HepG2 (cell line): ENCODE measurements around the gene CLDN9. TPM values are rescaled to one million over a fixed set of nuclear protein-coding genes. Genes with fewer than 3 reads are reported as not detected.

Experiments used
- ADNP ChIP-seq: sonication (generic); formaldehyde crosslinking; IDR thresholded peaks from 2 replicates; pipeline ENCODE4 v1.4.0; 2020; ENCODE audit warnings: missing genetic modification reagents
- AGO1 ChIP-seq: fragments of 200-400 bp; formaldehyde crosslinking; IDR thresholded peaks from 2 replicates; pipeline ENCODE4 v1.6.1; 2017; ENCODE audit warnings: mild to moderate bottlenecking, low read depth, low read length, moderate library complexity; ENCODE audit not compliant: poor library complexity, severe bottlenecking
- AGO2 ChIP-seq: fragments of 200-400 bp; formaldehyde crosslinking; optimal IDR thresholded peaks from 2 replicates; pipeline ENCODE3; 2017; ENCODE audit warnings: mild to moderate bottlenecking, low read depth, low read length, moderate library complexity
- MXD4 ChIP-seq: IDR thresholded peaks from 2 replicates; pipeline ENCODE4 v1.6.1; 2016; ENCODE audit warnings: mild to moderate bottlenecking, missing biosample characterization, missing genetic modification reagents
- NR2F2 ChIP-seq: IDR thresholded peaks from 2 replicates; pipeline ENCODE4 v1.6.1; 2012; ENCODE audit warnings: low read depth, inconsistent platforms, borderline replicate concordance
- PLRG1 ChIP-seq: fragments of 450-650 bp; conservative IDR thresholded peaks from 2 replicates; pipeline ENCODE4 v1.6.1; 2016
- POLR2A ChIP-seq, 2 experiments: IDR thresholded peaks; 2 replicates each; pipeline ENCODE4 v1.6.1; 2011; ENCODE audit warnings: low read depth in 2 of 2, low read length in 2 of 2, mild to moderate bottlenecking in 1 of 2, moderate library complexity in 1 of 2; ENCODE audit not compliant: insufficient read depth in 1 of 2
- TBP ChIP-seq: sonication (generic); formaldehyde crosslinking; IDR thresholded peaks from 2 replicates; pipeline ENCODE4 v1.5.0; 2020; ENCODE audit warnings: missing genetic modification reagents
- WIZ ChIP-seq: sonication (generic); formaldehyde crosslinking; IDR thresholded peaks from 2 replicates; pipeline ENCODE4 v1.5.1; 2020; ENCODE audit warnings: mild to moderate bottlenecking, missing genetic modification reagents
- ZNF256 ChIP-seq: sonication (generic); formaldehyde crosslinking; conservative IDR thresholded peaks from 2 replicates; pipeline ENCODE4 v1.4.0; 2020; ENCODE audit warnings: missing genetic modification reagents
- ZNF607 ChIP-seq: sonication (generic); formaldehyde crosslinking; IDR thresholded peaks from 2 replicates; pipeline ENCODE4 v1.5.1; 2020; ENCODE audit warnings: missing genetic modification reagents, mild to moderate bottlenecking, borderline replicate concordance
- ZSCAN12 ChIP-seq: sonication (generic); formaldehyde crosslinking; IDR thresholded peaks from 2 replicates; pipeline ENCODE4 v1.9.0; 2021; ENCODE audit warnings: mild to moderate bottlenecking, missing genetic modification reagents
- ZSCAN30 ChIP-seq: sonication (generic); formaldehyde crosslinking; IDR thresholded peaks from 2 replicates; pipeline ENCODE4 v1.5.0; 2020; ENCODE audit warnings: mild to moderate bottlenecking, missing genetic modification reagents
- polyA plus RNA-seq, 8 experiments: library from polyadenylated mRNA; depleted of rRNA in 3 of 8; stranded (reverse) in 7 of 8; unstranded in 1 of 8; fragments of >200 nt; fragmentation: Illumina TruSeq in 4 of 8; extraction: Trizol in 4 of 8; gene quantifications; 2 replicates each; pipeline versions ENCODE4 v1.2.1 to v1.2.3, GENCODE V29; 2011 to 2016; ENCODE audit warnings: low read depth in 4 of 8, missing spikeins in 1 of 8, mixed read lengths in 1 of 8; ENCODE audit not compliant: insufficient read depth in 1 of 8
- total RNA-seq, 5 experiments: library from RNA; depleted of rRNA; stranded (reverse); fragments of >200 nt; fragmentation: Illumina TruSeq; extraction: Trizol; gene quantifications; 2 replicates each; pipeline ENCODE4 v1.2.3, GENCODE V29; 2016; ENCODE audit warnings: low read depth in 1 of 5
- TF ChIP-seq, protein P1 (sequence below): sonication (generic); formaldehyde crosslinking; IDR thresholded peaks from 2 replicates; pipeline ENCODE4 v1.4.0; 2020; ENCODE audit warnings: mild to moderate bottlenecking, missing genetic modification reagents
- TF ChIP-seq, protein P2 (sequence below): IDR thresholded peaks from 2 replicates; pipeline ENCODE4 v1.6.1; 2012; ENCODE audit warnings: low read depth, low read length, improper control_type of control experiment

The CLDN9 gene
- total and polyA plus RNA-seq, 2 of the 13 experiments (the other 11 are each of a cell fraction or from before 2014, with no cell fraction given) = 0.15 to 0.26 TPM

DNA sequence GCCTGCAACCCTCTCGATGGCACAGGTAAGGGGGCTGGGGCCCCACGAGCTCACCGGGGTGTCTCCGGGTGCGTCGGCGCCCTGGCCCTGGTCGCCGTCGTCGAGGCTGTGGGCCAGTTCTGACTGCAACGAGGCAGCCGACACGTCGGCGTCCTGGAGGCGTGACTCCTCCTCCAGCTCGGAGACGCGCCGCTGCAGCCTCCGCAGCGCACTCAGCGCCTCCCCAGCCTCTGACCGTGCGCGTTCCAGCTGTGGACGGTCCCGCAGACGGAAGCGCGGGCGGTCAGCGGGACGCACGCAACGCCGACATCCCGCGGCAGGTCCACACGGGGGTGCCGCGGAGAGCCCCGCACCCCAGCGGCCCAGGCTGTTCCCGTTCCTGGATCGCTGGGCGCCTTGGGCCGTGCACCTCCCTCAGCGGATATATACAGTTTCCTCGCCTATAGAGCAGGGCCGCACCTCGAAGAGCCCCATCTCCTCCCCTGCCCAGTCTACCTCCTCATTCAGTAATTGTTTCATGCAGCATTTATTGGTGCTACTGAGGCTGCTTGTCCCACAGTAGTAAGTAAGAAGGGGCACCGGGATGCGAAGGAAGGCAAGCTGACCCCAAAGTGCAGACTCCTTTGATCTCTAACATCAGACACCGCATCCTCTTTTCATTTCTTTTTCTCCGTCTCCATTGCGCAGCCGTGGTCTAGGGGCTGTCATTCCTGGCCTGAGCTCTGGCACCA is 16.9 kb downstream of the CLDN9 start (continued):
- TF ChIP-seq, protein P1, sequence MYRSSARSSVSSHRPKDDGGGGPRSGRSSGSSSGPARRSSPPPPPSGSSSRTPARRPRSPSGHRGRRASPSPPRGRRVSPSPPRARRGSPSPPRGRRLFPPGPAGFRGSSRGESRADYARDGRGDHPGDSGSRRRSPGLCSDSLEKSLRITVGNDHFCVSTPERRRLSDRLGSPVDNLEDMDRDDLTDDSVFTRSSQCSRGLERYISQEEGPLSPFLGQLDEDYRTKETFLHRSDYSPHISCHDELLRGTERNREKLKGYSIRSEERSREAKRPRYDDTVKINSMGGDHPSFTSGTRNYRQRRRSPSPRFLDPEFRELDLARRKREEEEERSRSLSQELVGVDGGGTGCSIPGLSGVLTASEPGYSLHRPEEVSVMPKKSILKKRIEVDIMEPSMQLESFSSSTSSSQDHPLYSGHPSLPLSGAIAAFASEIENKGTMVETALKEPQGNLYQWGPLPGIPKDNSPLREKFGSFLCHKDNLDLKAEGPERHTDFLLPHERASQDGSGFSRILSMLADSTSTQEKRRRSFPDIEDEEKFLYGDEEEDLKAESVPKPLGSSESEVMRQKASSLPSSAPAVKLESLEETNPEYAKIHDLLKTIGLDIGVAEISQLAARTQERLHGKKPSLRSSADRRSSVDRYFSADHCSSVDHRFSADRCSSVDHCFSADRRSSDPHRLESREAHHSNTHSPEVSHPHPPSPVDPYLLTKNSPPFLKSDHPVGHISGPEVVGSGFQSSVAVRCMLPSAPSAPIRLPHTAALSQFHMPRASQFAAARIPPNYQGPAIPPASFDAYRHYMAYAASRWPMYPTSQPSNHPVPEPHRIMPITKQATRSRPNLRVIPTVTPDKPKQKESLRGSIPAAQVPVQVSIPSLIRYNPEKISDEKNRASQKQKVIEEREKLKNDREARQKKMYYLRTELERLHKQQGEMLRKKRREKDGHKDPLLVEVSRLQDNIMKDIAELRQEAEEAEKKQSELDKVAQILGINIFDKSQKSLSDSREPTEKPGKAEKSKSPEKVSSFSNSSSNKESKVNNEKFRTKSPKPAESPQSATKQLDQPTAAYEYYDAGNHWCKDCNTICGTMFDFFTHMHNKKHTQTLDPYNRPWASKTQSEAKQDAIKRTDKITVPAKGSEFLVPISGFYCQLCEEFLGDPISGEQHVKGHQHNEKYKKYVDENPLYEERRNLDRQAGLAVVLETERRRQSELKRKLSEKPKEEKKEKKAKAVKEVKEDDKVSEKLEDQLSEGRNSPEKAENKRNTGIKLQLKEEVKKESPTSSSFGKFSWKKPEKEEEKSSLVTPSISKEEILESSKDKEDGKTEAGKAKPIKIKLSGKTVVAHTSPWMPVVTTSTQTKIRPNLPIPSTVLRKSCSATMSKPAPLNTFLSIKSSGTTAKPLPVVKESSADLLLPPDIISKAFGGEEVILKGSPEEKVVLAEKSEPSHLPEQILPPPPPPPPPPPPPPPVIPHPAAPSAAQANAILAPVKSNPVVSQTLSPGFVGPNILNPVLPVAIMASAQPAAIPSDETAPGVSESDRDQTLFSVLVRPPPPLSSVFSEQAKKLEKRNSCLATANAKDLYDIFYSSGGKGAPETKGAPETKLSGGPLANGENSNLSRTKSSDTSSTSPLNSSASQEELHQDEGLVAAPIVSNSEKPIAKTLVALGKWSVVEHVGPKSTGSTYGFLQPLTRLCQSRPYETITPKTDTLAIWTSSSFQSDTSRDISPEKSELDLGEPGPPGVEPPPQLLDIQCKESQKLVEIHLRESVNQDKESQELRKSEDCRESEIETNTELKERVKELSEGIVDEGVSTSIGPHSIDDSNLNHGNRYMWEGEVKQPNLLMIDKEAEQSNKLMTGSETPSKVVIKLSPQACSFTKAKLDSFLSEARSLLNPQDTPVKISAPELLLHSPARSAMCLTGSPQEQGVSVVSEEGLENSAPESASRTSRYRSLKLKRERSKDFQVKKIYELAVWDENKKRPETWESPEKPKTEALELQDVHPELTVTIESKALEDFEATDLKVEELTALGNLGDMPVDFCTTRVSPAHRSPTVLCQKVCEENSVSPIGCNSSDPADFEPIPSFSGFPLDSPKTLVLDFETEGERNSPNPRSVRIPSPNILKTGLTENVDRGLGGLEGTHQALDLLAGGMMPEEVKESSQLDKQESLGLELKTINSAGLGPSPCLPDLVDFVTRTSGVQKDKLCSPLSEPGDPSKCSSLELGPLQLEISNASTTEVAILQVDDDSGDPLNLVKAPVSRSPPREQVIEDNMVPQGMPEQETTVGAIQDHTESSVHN (CRISPR knock-in tag) = no peak
- TF ChIP-seq PLRG1 (no peak), ZSCAN12 (CRISPR knock-in tag) (no peak), AGO2 (peak; percentile 68), WIZ (CRISPR knock-in tag) (no peak), ZNF607 (CRISPR knock-in tag) (no peak), ZNF256 (no peak), MXD4 (CRISPR knock-in tag) (no peak), ZSCAN30 (CRISPR knock-in tag) (no peak), TBP (CRISPR knock-in tag) (no peak), NR2F2 (no peak), AGO1 (peak; percentile 87), ADNP (no peak), POLR2A (IDR thresholded peaks at IDR 0.05; ENCODE audit: insufficient read depth in 1 of 2, low read depth in 2 of 2, low read length in 2 of 2) (peak; percentile 14 to 49; a peak in 2 of 4 replicates)
- TF ChIP-seq, protein P2, sequence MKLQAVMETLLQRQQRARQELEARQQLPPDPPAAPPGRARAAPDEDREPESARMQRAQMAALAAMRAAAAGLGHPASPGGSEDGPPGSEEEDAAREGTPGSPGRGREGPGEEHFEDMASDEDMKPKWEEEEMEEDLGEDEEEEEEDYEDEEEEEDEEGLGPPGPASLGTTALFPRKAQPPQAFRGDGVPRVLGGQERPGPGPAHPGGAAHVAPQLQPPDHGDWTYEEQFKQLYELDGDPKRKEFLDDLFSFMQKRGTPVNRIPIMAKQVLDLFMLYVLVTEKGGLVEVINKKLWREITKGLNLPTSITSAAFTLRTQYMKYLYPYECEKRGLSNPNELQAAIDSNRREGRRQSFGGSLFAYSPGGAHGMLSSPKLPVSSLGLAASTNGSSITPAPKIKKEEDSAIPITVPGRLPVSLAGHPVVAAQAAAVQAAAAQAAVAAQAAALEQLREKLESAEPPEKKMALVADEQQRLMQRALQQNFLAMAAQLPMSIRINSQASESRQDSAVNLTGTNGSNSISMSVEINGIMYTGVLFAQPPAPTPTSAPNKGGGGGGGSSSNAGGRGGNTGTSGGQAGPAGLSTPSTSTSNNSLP = no peak
